WTC11 (cell line): Measurements from ENCODE around the gene OSBPL7. TPM values are rescaled to one million over a fixed set of nuclear protein-coding genes. Genes with fewer than 3 reads are reported as not detected.

ENCODE experiments used
- ATAC-seq: fragments of 200-7000 bp; cut with Tn5 transposase; 2 replicates; pipeline ENCODE4 v1.10.0; 2021; ENCODE audit warnings: mild to moderate bottlenecking, moderate library complexity
- CTCF ChIA-PET: fragments of 300-600 bp; sonication (Branson Sonifier 250); formaldehyde crosslinking; loops from one replicate; lab custom pipeline; 2021; ENCODE audit warnings: antibody characterized with exemption; lab: Charles Lee
- POLR2A ChIA-PET: fragments of 350-600 bp; sonication (Branson Sonifier 250); formaldehyde crosslinking; loops from one replicate; lab custom pipeline; 2021; ENCODE audit warnings: antibody characterized with exemption; lab: Charles Lee
- DNase-seq: peaks from one replicate; pipeline ENCODE4 v3.0.0; 2021; ENCODE audit warnings: low spot score
- H3K27ac Mint-ChIP-seq: 2 replicates; pipeline ENCODE4 v1.8.0; 2021; ENCODE audit warnings: mixed read lengths
- H3K27me3 Mint-ChIP-seq: 2 replicates; pipeline ENCODE4 v1.8.0; 2021; ENCODE audit warnings: low read depth, mild to moderate bottlenecking, moderate library complexity, mixed read lengths
- H3K36me3 Mint-ChIP-seq: 2 replicates; pipeline ENCODE4 v1.8.0; 2021; ENCODE audit warnings: mixed read lengths
- H3K4me1 Mint-ChIP-seq: 2 replicates; pipeline ENCODE4 v1.8.0; 2022; ENCODE audit warnings: mixed read lengths
- H3K4me3 Mint-ChIP-seq: 2 replicates; pipeline ENCODE4 v1.8.0; 2021; ENCODE audit warnings: mild to moderate bottlenecking, moderate library complexity, mixed read lengths
- H3K9me3 Mint-ChIP-seq: 2 replicates; pipeline ENCODE4 v1.8.0; 2021; ENCODE audit warnings: mixed read lengths
- CREB1 ChIP-seq: sonication (generic); formaldehyde crosslinking; IDR thresholded peaks from 2 replicates; pipeline ENCODE4 v1.8.0; 2023; ENCODE audit warnings: mild to moderate bottlenecking, missing genetic modification reagents
- CREM ChIP-seq: sonication (generic); formaldehyde crosslinking; IDR thresholded peaks from 2 replicates; pipeline ENCODE4 v1.8.1; 2022; ENCODE audit warnings: mild to moderate bottlenecking, missing genetic modification reagents, moderate library complexity
- EMX1 ChIP-seq: fragments of 250-450 bp; sonication (Bioruptor Pico); IDR thresholded peaks from 2 replicates; pipeline ENCODE4 v1.8.0; 2021; ENCODE audit warnings: mild to moderate bottlenecking
- ETV6 ChIP-seq: sonication (generic); formaldehyde crosslinking; IDR thresholded peaks from 2 replicates; pipeline ENCODE4 v1.8.1; 2022; ENCODE audit warnings: mild to moderate bottlenecking, missing genetic modification reagents
- FOXJ3 ChIP-seq: sonication (generic); formaldehyde crosslinking; IDR thresholded peaks from 2 replicates; pipeline ENCODE4 v1.9.0; 2021; ENCODE audit warnings: missing genetic modification reagents, mild to moderate bottlenecking, borderline replicate concordance
- GRHL2 ChIP-seq: fragments of 250-450 bp; sonication (Bioruptor Pico); IDR thresholded peaks from 2 replicates; pipeline ENCODE4 v1.8.0; 2022; ENCODE audit warnings: mild to moderate bottlenecking, moderate library complexity; ENCODE audit not compliant: insufficient replicate concordance, severe bottlenecking
- IRF2 ChIP-seq: sonication (generic); formaldehyde crosslinking; IDR thresholded peaks from 2 replicates; pipeline ENCODE4 v1.8.0; 2022; ENCODE audit warnings: low read depth, missing genetic modification reagents, borderline replicate concordance
- NFE2L1 ChIP-seq: sonication (generic); formaldehyde crosslinking; IDR thresholded peaks from 2 replicates; pipeline ENCODE4 v1.8.1; 2023; ENCODE audit warnings: missing genetic modification reagents
- NR1H2 ChIP-seq: sonication (generic); formaldehyde crosslinking; IDR thresholded peaks from 2 replicates; pipeline ENCODE4 v1.9.0; 2021; ENCODE audit warnings: mild to moderate bottlenecking, moderate library complexity, missing genetic modification reagents
- PRRX2 ChIP-seq: fragments of 250-450 bp; sonication (Bioruptor Pico); IDR thresholded peaks from 2 replicates; pipeline ENCODE4 v1.8.0; 2021; ENCODE audit warnings: mild to moderate bottlenecking
- ZNF263 ChIP-seq: sonication (generic); formaldehyde crosslinking; IDR thresholded peaks from 2 replicates; pipeline ENCODE4 v1.8.1; 2022; ENCODE audit warnings: low read depth, mild to moderate bottlenecking, moderate library complexity, missing genetic modification reagents
- ZNF671 ChIP-seq: fragments of 250-450 bp; sonication (Bioruptor Pico); IDR thresholded peaks from 2 replicates; pipeline ENCODE4 v1.8.0; 2021; ENCODE audit warnings: mild to moderate bottlenecking
- total RNA-seq: library from RNA; stranded (reverse); gene quantifications from 3 replicates; pipeline ENCODE4 v1.2.3, GENCODE V29; 2021
- TF ChIP-seq, protein P1 (sequence below): sonication (generic); formaldehyde crosslinking; IDR thresholded peaks from 2 replicates; pipeline ENCODE4 v1.8.1; 2023; ENCODE audit warnings: mild to moderate bottlenecking, missing genetic modification reagents, borderline replicate concordance
- TF ChIP-seq, protein P2 (sequence below): sonication (generic); formaldehyde crosslinking; conservative IDR thresholded peaks from 2 replicates; pipeline ENCODE4 v1.8.1; 2023; ENCODE audit warnings: mild to moderate bottlenecking, low read depth, missing genetic modification reagents, moderate library complexity
- TF ChIP-seq, protein P3 (sequence below): sonication (generic); formaldehyde crosslinking; IDR thresholded peaks from 2 replicates; pipeline ENCODE4 v1.8.0; 2022; ENCODE audit warnings: missing genetic modification reagents
- TF ChIP-seq, protein P4 (sequence below): sonication (generic); formaldehyde crosslinking; IDR thresholded peaks from 2 replicates; pipeline ENCODE4 v1.8.1; 2022; ENCODE audit warnings: low read depth, missing genetic modification reagents, borderline replicate concordance
- TF ChIP-seq, protein P5 (sequence below): fragments of 250-450 bp; sonication (Bioruptor Pico); IDR thresholded peaks from 2 replicates; pipeline ENCODE4 v1.9.0; 2021; ENCODE audit warnings: mild to moderate bottlenecking
- TF ChIP-seq, protein P6 (sequence below): fragments of 200-600 bp; IDR thresholded peaks from 2 replicates; pipeline ENCODE4 v1.8.0; 2022; ENCODE audit warnings: antibody characterized with exemption

The OSBPL7 gene
- total RNA-seq, 1 experiment from 2014 or later, result 13.5 TPM

DNA sequence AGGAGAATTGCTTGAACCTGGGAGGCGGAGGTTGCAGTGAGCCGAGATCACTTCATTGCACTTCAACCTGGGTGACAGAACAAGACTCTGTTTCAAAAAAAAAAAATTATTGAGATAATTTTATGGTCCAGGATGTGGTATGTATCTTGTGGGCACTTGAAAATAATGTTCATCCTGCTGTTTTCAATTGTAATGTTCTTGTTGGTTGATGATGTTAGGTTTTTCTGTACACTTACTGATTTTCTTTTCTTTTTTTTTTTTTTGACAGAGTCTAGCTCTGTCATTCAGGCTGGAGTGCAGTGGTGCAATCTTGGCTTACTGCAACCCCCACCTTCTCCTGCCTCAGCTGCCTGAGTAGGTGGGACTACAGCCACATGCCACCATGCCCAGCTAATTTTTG, 58.9 kb downstream of the OSBPL7 start (continued):
- TF ChIP-seq, protein P1, sequence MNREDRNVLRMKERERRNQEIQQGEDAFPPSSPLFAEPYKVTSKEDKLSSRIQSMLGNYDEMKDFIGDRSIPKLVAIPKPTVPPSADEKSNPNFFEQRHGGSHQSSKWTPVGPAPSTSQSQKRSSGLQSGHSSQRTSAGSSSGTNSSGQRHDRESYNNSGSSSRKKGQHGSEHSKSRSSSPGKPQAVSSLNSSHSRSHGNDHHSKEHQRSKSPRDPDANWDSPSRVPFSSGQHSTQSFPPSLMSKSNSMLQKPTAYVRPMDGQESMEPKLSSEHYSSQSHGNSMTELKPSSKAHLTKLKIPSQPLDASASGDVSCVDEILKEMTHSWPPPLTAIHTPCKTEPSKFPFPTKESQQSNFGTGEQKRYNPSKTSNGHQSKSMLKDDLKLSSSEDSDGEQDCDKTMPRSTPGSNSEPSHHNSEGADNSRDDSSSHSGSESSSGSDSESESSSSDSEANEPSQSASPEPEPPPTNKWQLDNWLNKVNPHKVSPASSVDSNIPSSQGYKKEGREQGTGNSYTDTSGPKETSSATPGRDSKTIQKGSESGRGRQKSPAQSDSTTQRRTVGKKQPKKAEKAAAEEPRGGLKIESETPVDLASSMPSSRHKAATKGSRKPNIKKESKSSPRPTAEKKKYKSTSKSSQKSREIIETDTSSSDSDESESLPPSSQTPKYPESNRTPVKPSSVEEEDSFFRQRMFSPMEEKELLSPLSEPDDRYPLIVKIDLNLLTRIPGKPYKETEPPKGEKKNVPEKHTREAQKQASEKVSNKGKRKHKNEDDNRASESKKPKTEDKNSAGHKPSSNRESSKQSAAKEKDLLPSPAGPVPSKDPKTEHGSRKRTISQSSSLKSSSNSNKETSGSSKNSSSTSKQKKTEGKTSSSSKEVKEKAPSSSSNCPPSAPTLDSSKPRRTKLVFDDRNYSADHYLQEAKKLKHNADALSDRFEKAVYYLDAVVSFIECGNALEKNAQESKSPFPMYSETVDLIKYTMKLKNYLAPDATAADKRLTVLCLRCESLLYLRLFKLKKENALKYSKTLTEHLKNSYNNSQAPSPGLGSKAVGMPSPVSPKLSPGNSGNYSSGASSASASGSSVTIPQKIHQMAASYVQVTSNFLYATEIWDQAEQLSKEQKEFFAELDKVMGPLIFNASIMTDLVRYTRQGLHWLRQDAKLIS, result no peak
- TF ChIP-seq, protein P2, sequence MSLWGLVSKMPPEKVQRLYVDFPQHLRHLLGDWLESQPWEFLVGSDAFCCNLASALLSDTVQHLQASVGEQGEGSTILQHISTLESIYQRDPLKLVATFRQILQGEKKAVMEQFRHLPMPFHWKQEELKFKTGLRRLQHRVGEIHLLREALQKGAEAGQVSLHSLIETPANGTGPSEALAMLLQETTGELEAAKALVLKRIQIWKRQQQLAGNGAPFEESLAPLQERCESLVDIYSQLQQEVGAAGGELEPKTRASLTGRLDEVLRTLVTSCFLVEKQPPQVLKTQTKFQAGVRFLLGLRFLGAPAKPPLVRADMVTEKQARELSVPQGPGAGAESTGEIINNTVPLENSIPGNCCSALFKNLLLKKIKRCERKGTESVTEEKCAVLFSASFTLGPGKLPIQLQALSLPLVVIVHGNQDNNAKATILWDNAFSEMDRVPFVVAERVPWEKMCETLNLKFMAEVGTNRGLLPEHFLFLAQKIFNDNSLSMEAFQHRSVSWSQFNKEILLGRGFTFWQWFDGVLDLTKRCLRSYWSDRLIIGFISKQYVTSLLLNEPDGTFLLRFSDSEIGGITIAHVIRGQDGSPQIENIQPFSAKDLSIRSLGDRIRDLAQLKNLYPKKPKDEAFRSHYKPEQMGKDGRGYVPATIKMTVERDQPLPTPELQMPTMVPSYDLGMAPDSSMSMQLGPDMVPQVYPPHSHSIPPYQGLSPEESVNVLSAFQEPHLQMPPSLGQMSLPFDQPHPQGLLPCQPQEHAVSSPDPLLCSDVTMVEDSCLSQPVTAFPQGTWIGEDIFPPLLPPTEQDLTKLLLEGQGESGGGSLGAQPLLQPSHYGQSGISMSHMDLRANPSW (CRISPR knock-in tag), result no peak
- TF ChIP-seq PRRX2 (no peak), CREB1 (CRISPR knock-in tag) (no peak), NFE2L1 (CRISPR knock-in tag) (no peak), NR1H2 (no peak), FOXJ3 (CRISPR knock-in tag) (no peak)

DNA sequence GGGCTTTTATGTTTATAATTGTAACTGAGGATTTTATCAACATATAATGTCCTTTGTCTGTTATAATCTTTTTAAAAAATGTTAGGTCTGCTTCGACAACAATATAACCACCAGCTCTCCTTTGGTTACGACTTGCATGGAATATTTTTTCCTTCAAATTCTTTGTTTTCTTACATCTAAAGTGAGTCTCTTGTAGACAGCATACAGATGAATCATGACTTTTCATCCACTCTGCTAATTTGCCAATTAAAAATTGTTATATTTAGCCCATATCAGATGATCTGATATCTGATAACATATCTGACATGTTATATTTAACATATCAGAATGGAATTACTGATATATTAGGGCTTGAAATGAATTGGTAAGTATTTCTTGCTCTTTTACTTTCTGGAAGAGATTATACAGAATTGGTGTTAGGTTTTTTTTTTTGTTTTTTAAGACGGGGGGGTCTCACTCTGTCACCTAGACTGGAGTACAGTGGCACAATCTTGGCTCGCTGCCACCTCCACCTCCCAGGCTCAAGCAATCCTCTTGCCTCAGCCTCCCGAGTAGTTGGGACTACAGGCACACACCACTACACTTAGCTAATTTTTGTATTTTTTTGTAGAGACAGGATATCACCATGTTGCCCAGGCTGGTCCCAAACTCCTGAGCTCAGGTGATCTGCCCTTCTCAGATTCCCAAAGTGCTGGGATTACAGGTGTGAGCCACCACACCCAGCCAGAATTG, 61.0 kb downstream of the OSBPL7 start:
- DNase-seq (no peak), ATAC-seq (no peak)
- Mint-ChIP-seq H3K36me3 (peaks cover 5% of the 10 kb centered on the region; the same call in 1 of the 2 replicates), H3K4me1 (no peaks in the 10 kb centered on the region), H3K27me3 (peaks cover 49% of the 10 kb centered on the region), H3K9me3 (peaks cover 50% of the 10 kb centered on the region), H3K27ac (no peak overlapping the region), H3K4me3 (no peak overlapping the region)
- POLR2A ChIA-PET, result interaction anchor here (0.7 kb wide), 1 partner anchor 38 kb away, joined by 6 read pairs; no protein-coding TSS in a partner anchor
- no peak for TF ChIP-seq PRRX2
- no peak for TF ChIP-seq ETV6 (CRISPR knock-in tag)
- TF ChIP-seq, protein P3, sequence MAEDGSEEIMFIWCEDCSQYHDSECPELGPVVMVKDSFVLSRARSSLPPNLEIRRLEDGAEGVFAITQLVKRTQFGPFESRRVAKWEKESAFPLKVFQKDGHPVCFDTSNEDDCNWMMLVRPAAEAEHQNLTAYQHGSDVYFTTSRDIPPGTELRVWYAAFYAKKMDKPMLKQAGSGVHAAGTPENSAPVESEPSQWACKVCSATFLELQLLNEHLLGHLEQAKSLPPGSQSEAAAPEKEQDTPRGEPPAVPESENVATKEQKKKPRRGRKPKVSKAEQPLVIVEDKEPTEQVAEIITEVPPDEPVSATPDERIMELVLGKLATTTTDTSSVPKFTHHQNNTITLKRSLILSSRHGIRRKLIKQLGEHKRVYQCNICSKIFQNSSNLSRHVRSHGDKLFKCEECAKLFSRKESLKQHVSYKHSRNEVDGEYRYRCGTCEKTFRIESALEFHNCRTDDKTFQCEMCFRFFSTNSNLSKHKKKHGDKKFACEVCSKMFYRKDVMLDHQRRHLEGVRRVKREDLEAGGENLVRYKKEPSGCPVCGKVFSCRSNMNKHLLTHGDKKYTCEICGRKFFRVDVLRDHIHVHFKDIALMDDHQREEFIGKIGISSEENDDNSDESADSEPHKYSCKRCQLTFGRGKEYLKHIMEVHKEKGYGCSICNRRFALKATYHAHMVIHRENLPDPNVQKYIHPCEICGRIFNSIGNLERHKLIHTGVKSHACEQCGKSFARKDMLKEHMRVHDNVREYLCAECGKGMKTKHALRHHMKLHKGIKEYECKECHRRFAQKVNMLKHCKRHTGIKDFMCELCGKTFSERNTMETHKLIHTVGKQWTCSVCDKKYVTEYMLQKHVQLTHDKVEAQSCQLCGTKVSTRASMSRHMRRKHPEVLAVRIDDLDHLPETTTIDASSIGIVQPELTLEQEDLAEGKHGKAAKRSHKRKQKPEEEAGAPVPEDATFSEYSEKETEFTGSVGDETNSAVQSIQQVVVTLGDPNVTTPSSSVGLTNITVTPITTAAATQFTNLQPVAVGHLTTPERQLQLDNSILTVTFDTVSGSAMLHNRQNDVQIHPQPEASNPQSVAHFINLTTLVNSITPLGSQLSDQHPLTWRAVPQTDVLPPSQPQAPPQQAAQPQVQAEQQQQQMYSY (CRISPR knock-in tag), result no peak
- no peak for TF ChIP-seq ZNF671 (CRISPR knock-in tag)
- no peak for TF ChIP-seq IRF2 (CRISPR knock-in tag)
- TF ChIP-seq, protein P4, sequence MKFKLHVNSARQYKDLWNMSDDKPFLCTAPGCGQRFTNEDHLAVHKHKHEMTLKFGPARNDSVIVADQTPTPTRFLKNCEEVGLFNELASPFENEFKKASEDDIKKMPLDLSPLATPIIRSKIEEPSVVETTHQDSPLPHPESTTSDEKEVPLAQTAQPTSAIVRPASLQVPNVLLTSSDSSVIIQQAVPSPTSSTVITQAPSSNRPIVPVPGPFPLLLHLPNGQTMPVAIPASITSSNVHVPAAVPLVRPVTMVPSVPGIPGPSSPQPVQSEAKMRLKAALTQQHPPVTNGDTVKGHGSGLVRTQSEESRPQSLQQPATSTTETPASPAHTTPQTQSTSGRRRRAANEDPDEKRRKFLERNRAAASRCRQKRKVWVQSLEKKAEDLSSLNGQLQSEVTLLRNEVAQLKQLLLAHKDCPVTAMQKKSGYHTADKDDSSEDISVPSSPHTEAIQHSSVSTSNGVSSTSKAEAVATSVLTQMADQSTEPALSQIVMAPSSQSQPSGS, result no peak
- TF ChIP-seq, protein P5, sequence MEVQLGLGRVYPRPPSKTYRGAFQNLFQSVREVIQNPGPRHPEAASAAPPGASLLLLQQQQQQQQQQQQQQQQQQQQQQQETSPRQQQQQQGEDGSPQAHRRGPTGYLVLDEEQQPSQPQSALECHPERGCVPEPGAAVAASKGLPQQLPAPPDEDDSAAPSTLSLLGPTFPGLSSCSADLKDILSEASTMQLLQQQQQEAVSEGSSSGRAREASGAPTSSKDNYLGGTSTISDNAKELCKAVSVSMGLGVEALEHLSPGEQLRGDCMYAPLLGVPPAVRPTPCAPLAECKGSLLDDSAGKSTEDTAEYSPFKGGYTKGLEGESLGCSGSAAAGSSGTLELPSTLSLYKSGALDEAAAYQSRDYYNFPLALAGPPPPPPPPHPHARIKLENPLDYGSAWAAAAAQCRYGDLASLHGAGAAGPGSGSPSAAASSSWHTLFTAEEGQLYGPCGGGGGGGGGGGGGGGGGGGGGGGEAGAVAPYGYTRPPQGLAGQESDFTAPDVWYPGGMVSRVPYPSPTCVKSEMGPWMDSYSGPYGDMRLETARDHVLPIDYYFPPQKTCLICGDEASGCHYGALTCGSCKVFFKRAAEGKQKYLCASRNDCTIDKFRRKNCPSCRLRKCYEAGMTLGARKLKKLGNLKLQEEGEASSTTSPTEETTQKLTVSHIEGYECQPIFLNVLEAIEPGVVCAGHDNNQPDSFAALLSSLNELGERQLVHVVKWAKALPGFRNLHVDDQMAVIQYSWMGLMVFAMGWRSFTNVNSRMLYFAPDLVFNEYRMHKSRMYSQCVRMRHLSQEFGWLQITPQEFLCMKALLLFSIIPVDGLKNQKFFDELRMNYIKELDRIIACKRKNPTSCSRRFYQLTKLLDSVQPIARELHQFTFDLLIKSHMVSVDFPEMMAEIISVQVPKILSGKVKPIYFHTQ (CRISPR knock-in tag), result no peak
- TF ChIP-seq ZNF263 (CRISPR knock-in tag), result no peak
- TF ChIP-seq EMX1, result no peak
- no peak for TF ChIP-seq CREM (CRISPR knock-in tag)
- TF ChIP-seq, protein P6, sequence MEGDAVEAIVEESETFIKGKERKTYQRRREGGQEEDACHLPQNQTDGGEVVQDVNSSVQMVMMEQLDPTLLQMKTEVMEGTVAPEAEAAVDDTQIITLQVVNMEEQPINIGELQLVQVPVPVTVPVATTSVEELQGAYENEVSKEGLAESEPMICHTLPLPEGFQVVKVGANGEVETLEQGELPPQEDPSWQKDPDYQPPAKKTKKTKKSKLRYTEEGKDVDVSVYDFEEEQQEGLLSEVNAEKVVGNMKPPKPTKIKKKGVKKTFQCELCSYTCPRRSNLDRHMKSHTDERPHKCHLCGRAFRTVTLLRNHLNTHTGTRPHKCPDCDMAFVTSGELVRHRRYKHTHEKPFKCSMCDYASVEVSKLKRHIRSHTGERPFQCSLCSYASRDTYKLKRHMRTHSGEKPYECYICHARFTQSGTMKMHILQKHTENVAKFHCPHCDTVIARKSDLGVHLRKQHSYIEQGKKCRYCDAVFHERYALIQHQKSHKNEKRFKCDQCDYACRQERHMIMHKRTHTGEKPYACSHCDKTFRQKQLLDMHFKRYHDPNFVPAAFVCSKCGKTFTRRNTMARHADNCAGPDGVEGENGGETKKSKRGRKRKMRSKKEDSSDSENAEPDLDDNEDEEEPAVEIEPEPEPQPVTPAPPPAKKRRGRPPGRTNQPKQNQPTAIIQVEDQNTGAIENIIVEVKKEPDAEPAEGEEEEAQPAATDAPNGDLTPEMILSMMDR, result no peak
- TF ChIP-seq GRHL2 (CRISPR knock-in tag), result no peak
- CTCF ChIA-PET, result no interaction called here
